ENCODE data around the gene POC1A. TPM values are rescaled to one million over a fixed set of nuclear protein-coding genes. Genes with fewer than 3 reads are reported as not detected.

Gene POC1A
- total RNA-seq, 1 experiment from 2014 or later: 29.0 TPM

DNA sequence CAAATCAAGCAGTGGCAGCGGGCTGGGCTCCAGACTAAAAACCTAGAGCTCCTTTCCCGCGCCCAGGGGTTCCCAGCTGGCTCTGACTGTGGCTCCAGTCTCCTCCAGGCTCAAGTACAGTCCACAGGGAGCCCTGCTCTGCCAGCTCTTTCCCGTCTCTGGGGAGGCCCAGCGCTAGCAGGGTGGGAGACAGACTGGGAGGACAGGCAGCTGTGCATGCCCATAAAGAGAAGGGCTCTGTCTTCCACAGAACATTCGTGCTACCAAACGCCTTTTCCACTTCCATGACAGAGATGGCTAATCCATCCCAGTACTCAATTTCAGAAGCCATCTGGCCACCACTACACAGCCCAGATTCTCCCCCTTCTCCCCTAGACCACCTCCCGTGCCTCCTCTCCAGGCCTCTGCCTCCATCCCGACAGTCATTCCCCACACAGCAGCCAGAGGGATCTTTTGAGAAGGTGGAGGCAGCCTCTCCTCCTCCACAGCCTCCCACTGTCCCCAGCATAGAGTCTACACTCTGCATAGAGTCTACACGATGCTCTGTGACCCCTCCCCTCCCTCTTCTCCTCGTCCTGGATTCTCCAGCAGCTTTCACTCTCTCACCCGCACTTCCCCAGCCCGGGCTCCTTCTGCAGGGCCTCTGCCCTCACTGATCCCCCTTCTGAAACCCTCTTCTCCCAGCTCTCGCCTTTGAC is 91.0 kb downstream of the POC1A start:
- Histone ChIP-seq H3K4ac (ENCODE audit: low read depth, low read length) (no peak overlapping the region), H3K14ac (ENCODE audit: insufficient read depth, low read length) (no peak overlapping the region; the same call in 1 of the 2 replicates), H3K79me2 (ENCODE audit: insufficient read depth, low read length) (no peaks in the 10 kb centered on the region), H4K91ac (ENCODE audit: insufficient read length, low read depth, low read length) (no peak overlapping the region), H3K4me1 (ENCODE audit: insufficient read depth, low read length) (no peaks in the 10 kb centered on the region), H2BK15ac (ENCODE audit: low read depth, low read length) (no peak overlapping the region), H2BK20ac (ENCODE audit: low read depth, low read length, poor library complexity, severe bottlenecking) (no peak overlapping the region), H3K23ac (ENCODE audit: insufficient read length, low read depth, low read length) (no peak overlapping the region), H3K79me1 (ENCODE audit: insufficient read depth, low read depth, low read length, poor library complexity, severe bottlenecking) (no peaks in the 10 kb centered on the region), H2AFZ (ENCODE audit: low read length) (no peak overlapping the region), H4K20me1 (ENCODE audit: control insufficient read depth, insufficient read depth, insufficient read length) (peaks cover 2% of the 10 kb centered on the region), H2AK5ac (ENCODE audit: insufficient read length, low read length) (no peak overlapping the region), H3K18ac (ENCODE audit: insufficient read length, low read depth, low read length) (no peak overlapping the region), H2BK5ac (ENCODE audit: insufficient read length, low read length) (no peak overlapping the region), H3K9me3 (ENCODE audit: control insufficient read depth, low read depth, low read length) (no peaks in the 10 kb centered on the region), H4K8ac (replicated peaks; ENCODE audit: insufficient read length, low read depth, low read length) (no peak overlapping the region), H3K27ac (ENCODE audit: insufficient read length, low read depth, low read length) (no peak overlapping the region), H3K27me3 (ENCODE audit: insufficient read depth, low read length) (no peaks in the 10 kb centered on the region), H3K4me2 (ENCODE audit: insufficient read depth, insufficient read length, low read length) (no peak overlapping the region), H3K23me2 (ENCODE audit: insufficient read length, low read depth, low read length, poor library complexity, severe bottlenecking) (no peaks in the 10 kb centered on the region), H2BK120ac (ENCODE audit: low read depth, low read length, poor library complexity, severe bottlenecking) (no peak overlapping the region), H3K9ac (ENCODE audit: extremely low read depth, insufficient read length, low read length) (no peak overlapping the region), H4K5ac (ENCODE audit: insufficient read length, low read depth, low read length) (no peak overlapping the region), H3T11ph (ENCODE audit: low read length) (no peak overlapping the region), H2BK12ac (ENCODE audit: insufficient read length, low read depth, low read length) (no peak overlapping the region), H3K56ac (ENCODE audit: insufficient read length, low read depth, low read length) (no peak overlapping the region)
- Mint-ChIP-seq H3K4me1 (peaks cover 2 to 5% of the 10 kb centered on the region in 2 experiments; a peak in 1 of 4 replicates), H3K9me3 (no peaks in the 10 kb centered on the region), H3K36me3 (ENCODE audit: insufficient read depth in 1 of 3, low read depth in 3 of 3) (no peaks in the 10 kb centered on the region), H3K27me3 (ENCODE audit: low read depth) (peaks cover 45% of the 10 kb centered on the region), H3K4me3 (no peak overlapping the region), H3K27ac (peak overlapping the region in 2 of 3 experiments; percentile 39 to 87; a peak in 3 of 7 replicates)
- TF ChIP-seq, protein P1, sequence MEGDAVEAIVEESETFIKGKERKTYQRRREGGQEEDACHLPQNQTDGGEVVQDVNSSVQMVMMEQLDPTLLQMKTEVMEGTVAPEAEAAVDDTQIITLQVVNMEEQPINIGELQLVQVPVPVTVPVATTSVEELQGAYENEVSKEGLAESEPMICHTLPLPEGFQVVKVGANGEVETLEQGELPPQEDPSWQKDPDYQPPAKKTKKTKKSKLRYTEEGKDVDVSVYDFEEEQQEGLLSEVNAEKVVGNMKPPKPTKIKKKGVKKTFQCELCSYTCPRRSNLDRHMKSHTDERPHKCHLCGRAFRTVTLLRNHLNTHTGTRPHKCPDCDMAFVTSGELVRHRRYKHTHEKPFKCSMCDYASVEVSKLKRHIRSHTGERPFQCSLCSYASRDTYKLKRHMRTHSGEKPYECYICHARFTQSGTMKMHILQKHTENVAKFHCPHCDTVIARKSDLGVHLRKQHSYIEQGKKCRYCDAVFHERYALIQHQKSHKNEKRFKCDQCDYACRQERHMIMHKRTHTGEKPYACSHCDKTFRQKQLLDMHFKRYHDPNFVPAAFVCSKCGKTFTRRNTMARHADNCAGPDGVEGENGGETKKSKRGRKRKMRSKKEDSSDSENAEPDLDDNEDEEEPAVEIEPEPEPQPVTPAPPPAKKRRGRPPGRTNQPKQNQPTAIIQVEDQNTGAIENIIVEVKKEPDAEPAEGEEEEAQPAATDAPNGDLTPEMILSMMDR (conservative IDR thresholded peaks at IDR 0.05): no peak
- no CpG with 5 or more reads among the region's 14 CpGs for WGBS (ENCODE audit: extremely low coverage, insufficient read length, low lambda C conversion rate)
- no peak for DNase-seq

Measured in H9 (cell line).